ENCODE data around the gene ADAMTS4. TPM values are rescaled to one million over a fixed set of nuclear protein-coding genes. Genes with fewer than 3 reads are reported as not detected.

ADAMTS4 gene
- total RNA-seq, 4 donors from 2014 or later, result 2.5 to 126 (median 12.0) TPM

GRCh38 chr1:161173711-161174110 lies 25.1 kb downstream of the ADAMTS4 start:
- peaks cover 30 to 46% (median 39%) of the 10 kb centered on the region in 4 donors for H3K4me1 ChIP-seq
- no peak for TF ChIP-seq POLR2A (IDR thresholded peaks at IDR 0.05; ENCODE audit: low read depth)
- no peak for TF ChIP-seq CTCF (IDR thresholded peaks at IDR 0.05)
- TF ChIP-seq EP300 (IDR thresholded peaks at IDR 0.05), result no peak
- TF ChIP-seq POLR2AphosphoS5 (IDR thresholded peaks at IDR 0.05), result no peak
- H3K27me3 ChIP-seq, result no peaks in the 10 kb centered on the region
- DNase-seq (ENCODE audit: extremely low spot score), result no peak
- intact Hi-C loops (cut with DNase I), result no loop called here
- 93% methylated on average over 11 of the region's 11 CpGs for WGBS
- no peak overlapping the region for H3K4me3 ChIP-seq
- peaks cover 41 to 76% (median 72%) of the 10 kb centered on the region in 4 donors for H3K36me3 ChIP-seq
- peak overlapping the region in 3 of 4 donors; percentile 20 to 66 (median 40) for H3K27ac ChIP-seq (replicated peaks in 1 of 4)
- H3K9me3 ChIP-seq, result no peaks in the 10 kb centered on the region

- peaks cover 27 to 43% (median 42%) of the 10 kb centered on the region in 4 donors for H3K4me1 ChIP-seq
- H3K27me3 ChIP-seq, result no peaks in the 10 kb centered on the region
- intact Hi-C loops (cut with DNase I), result no loop called here
- 45% methylated on average over 4 of the region's 4 CpGs for WGBS
- TF ChIP-seq POLR2AphosphoS5 (IDR thresholded peaks at IDR 0.05) (peak; percentile 6 to 54), CTCF (IDR thresholded peaks at IDR 0.05) (no peak)
- no peak overlapping the region for H3K4me3 ChIP-seq
- no peaks in the 10 kb centered on the region for H3K9me3 ChIP-seq
- peaks cover 41 to 80% (median 78%) of the 10 kb centered on the region in 4 donors for H3K36me3 ChIP-seq
- DNase-seq (ENCODE audit: extremely low spot score), result no peak
- H3K27ac ChIP-seq (replicated peaks in 1 of 4), result peak overlapping the region; percentile 20 to 66 (median 40)
These were observed 26.0 kb downstream of the ADAMTS4 start for GRCh38 chr1:161172776-161173376.

- intact Hi-C loops (cut with DNase I), result no loop called here
- TF ChIP-seq EP300 (IDR thresholded peaks at IDR 0.05), result no peak
- TF ChIP-seq POLR2A (IDR thresholded peaks at IDR 0.05; ENCODE audit: low read depth), result no peak
- no peak for TF ChIP-seq POLR2AphosphoS5 (IDR thresholded peaks at IDR 0.05)
- TF ChIP-seq CTCF (IDR thresholded peaks at IDR 0.05), result no peak
- H3K27me3 ChIP-seq, result no peaks in the 10 kb centered on the region
- no peaks in the 10 kb centered on the region for H3K9me3 ChIP-seq
- WGBS, result 77% methylated on average over 1 of the region's 1 CpG
- peak overlapping the region; percentile 20 to 50 (median 40) for H3K27ac ChIP-seq (replicated peaks in 1 of 4)
- peaks cover 28 to 44% (median 43%) of the 10 kb centered on the region in 4 donors for H3K4me1 ChIP-seq
- peaks cover 41 to 80% (median 78%) of the 10 kb centered on the region in 4 donors for H3K36me3 ChIP-seq
- no peak for DNase-seq (ENCODE audit: extremely low spot score)
- no peak overlapping the region for H3K4me3 ChIP-seq
These were observed 26.5 kb downstream of the ADAMTS4 start for GRCh38 chr1:161172349-161172748.

GRCh38 chr1:161171696-161172095 lies 27.2 kb downstream of the ADAMTS4 start:
- Histone ChIP-seq H3K36me3 (peaks cover 41 to 80% (median 78%) of the 10 kb centered on the region in 4 donors), H3K4me3 (no peak overlapping the region), H3K9me3 (no peaks in the 10 kb centered on the region), H3K27me3 (no peaks in the 10 kb centered on the region), H3K27ac (replicated peaks in 1 of 4) (peak overlapping the region in 3 of 4 donors; percentile 32 to 41 (median 40)), H3K4me1 (peaks cover 34 to 50% (median 47%) of the 10 kb centered on the region in 4 donors)
- 91% methylated on average over 9 of the region's 12 CpGs for WGBS
- intact Hi-C loops (cut with DNase I), result no loop called here
- no peak for DNase-seq (ENCODE audit: extremely low spot score)
- TF ChIP-seq POLR2AphosphoS5 (IDR thresholded peaks at IDR 0.05), result no peak
- TF ChIP-seq CTCF (IDR thresholded peaks at IDR 0.05), result no peak
- TF ChIP-seq EP300 (IDR thresholded peaks at IDR 0.05), result no peak
- no peak for TF ChIP-seq POLR2A (IDR thresholded peaks at IDR 0.05; ENCODE audit: low read depth)
